ENCODE measurements around the gene TNFAIP6.

GRCh38 chr2:151399981-151400380, 42.6 kb downstream of the TNFAIP6 start:
- TF ChIP-seq EP300 (IDR thresholded peaks at IDR 0.05; ENCODE audit: borderline replicate concordance in 1 of 2, low read depth in 2 of 2, low read length in 2 of 2) (no peak), CTCF (IDR thresholded peaks at IDR 0.05; ENCODE audit: control extremely low read depth in 1 of 3, insufficient read depth in 1 of 3, low read depth in 1 of 3, low read length in 3 of 3) (no peak), GTF2F1 (IDR thresholded peaks at IDR 0.05; ENCODE audit: borderline replicate concordance, low read depth, low read length) (no peak), TEAD4 (IDR thresholded peaks at IDR 0.05; ENCODE audit: low read depth, low read length) (no peak), YY1 (IDR thresholded peaks at IDR 0.05; ENCODE audit: low read depth, low read length) (no peak), KDM1A (IDR thresholded peaks at IDR 0.05; ENCODE audit: borderline replicate concordance, low read length) (no peak)

Measured in H1 (cell line).